ENCODE results near the gene C6orf118. TPM values are rescaled to one million over a fixed set of nuclear protein-coding genes. Genes with fewer than 3 reads are reported as not detected.

C6orf118 gene
- total and polyA plus RNA-seq, 2 of the 8 experiments (the other 6 are each of a cell fraction or from before 2014, with no cell fraction given), result 0.35 to 0.58 TPM

DNA sequence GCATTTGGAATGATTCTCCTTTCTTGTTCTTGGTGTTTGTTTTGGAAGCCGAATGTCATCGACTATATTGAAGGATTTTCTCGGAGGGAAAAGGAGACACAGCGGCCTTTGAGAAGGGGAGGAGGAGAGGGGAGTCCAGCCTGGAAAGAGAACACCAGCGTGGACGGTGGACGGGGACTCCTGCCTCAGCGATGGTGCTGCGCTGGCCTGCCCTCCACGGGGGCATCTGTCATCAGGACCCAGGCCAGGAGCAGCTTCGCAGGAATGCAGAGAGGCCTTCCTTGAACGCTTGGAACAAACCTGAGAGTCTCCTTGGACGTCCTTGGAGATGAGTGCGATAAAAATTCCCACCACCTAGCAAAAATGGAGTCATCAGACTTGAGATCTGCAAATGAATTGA lies 8.3 kb upstream of the C6orf118 start:
- whole genome bisulfite sequencing, 2 experiments (ENCODE audit: extremely low coverage in 1 of 2, insufficient coverage in 1 of 2, insufficient read length in 1 of 2, insufficient replicate concordance in 2 of 2, low coverage in 1 of 2, low lambda C conversion rate in 2 of 2, missing lambda C conversion rate in 1 of 2), result 88% methylated on average over 13 of the region's 14 CpGs; no CpG with 5 or more reads in 1 of the 2 experiments
- Histone ChIP-seq H2BK15ac (ENCODE audit: low read length) (no peak overlapping the region), H3K4me1 (replicated peaks in 1 of 4; ENCODE audit: control insufficient read depth in 3 of 4, insufficient read depth in 4 of 4, low read length in 3 of 4) (no peaks in the 10 kb centered on the region), H3K4ac (replicated peaks; ENCODE audit: insufficient read length, low read depth, low read length) (no peak overlapping the region), H2AK5ac (ENCODE audit: low read depth, low read length) (no peak overlapping the region), H3K23ac (ENCODE audit: insufficient read length) (no peak overlapping the region), H3K27me3 (replicated peaks in 1 of 4; ENCODE audit: control insufficient read depth in 3 of 4, extremely low read depth in 1 of 4, insufficient read depth in 3 of 4, low read length in 3 of 4) (no peaks in the 10 kb centered on the region), H3K4me2 (ENCODE audit: insufficient read depth in 1 of 2, low read depth in 2 of 2, low read length in 2 of 2) (no peak overlapping the region), H3K23me2 (ENCODE audit: low read depth, low read length) (no peaks in the 10 kb centered on the region), H3K79me1 (ENCODE audit: low read depth, low read length) (no peaks in the 10 kb centered on the region), H2BK5ac (ENCODE audit: low read depth, low read length) (no peak overlapping the region), H3K56ac (replicated peaks; ENCODE audit: insufficient read length, low read depth, low read length) (no peak overlapping the region), H4K20me1 (replicated peaks in 1 of 2; ENCODE audit: control insufficient read depth in 1 of 2, insufficient read depth in 2 of 2, low read length in 2 of 2) (no peaks in the 10 kb centered on the region), H2BK12ac (ENCODE audit: low read depth, low read length) (no peak overlapping the region), H2AFZ (ENCODE audit: low read length) (no peak overlapping the region), H3K4me3 (ENCODE audit: extremely low read depth in 1 of 4, insufficient read depth in 2 of 4, low read depth in 3 of 4, low read length in 4 of 4) (no peak overlapping the region), H3K14ac (ENCODE audit: insufficient read length) (no peak overlapping the region), H3K27ac (ENCODE audit: low read depth, low read length) (no peak overlapping the region), H3K9ac (replicated peaks in 1 of 4; ENCODE audit: extremely low read depth in 1 of 4, low read depth in 3 of 4, low read length in 3 of 4) (no peak overlapping the region), H4K8ac (ENCODE audit: extremely low read depth, insufficient read depth, low read length) (no peak overlapping the region), H2BK20ac (ENCODE audit: low read length) (no peak overlapping the region), H2BK120ac (replicated peaks; ENCODE audit: low read depth, low read length) (no peak overlapping the region), H3K18ac (ENCODE audit: extremely low read depth, low read length) (no peak overlapping the region), H4K5ac (ENCODE audit: insufficient read length, low read depth, low read length) (no peak overlapping the region), H3K9me3 (ENCODE audit: insufficient read depth in 2 of 2, low read depth in 1 of 2, low read length in 1 of 2) (peaks cover 11 to 19% of the 10 kb centered on the region in 2 experiments), H3K79me2 (ENCODE audit: control insufficient read depth in 1 of 2, insufficient read depth in 2 of 2, low read length in 2 of 2) (no peaks in the 10 kb centered on the region), H4K91ac (replicated peaks; ENCODE audit: insufficient read length, low read length) (no peak overlapping the region), H3K36me3 (ENCODE audit: control insufficient read depth in 2 of 4, insufficient read depth in 4 of 4, low read length in 3 of 4) (no peaks in the 10 kb centered on the region)
- DNase-seq (ENCODE audit: low read depth in 1 of 2, low spot score in 2 of 2) (no peak), FAIRE-seq (no peak)
- CTCF ChIA-PET (ENCODE audit: partially characterized antibody), result no interaction called here
- POLR2A ChIA-PET (ENCODE audit: partially characterized antibody), result no interaction called here
- TF ChIP-seq TAF1 (IDR thresholded peaks at IDR 0.05; ENCODE audit: low read depth, low read length), result no peak
